Esophagus muscularis mucosa (tissue), 4 donors: ENCODE data around the gene ATP1B2. TPM values are rescaled to one million over a fixed set of nuclear protein-coding genes. Genes with fewer than 3 reads are reported as not detected.

Experiments
- DNase-seq: peaks from one replicate; pipeline ENCODE4 v3.0.0-alpha.2; 2017; ENCODE audit errors: extremely low spot score
- H3K27ac ChIP-seq, 4 donors: fragments of 200-600 bp; sonication (generic); replicated peaks in 1 of 4; 1 replicate in 3 of 4; 2 replicates in 1 of 4; pipeline ENCODE4 v1.5.1; 2016 to 2019; ENCODE audit warnings: mild to moderate bottlenecking in 1 of 4
- H3K27me3 ChIP-seq, 4 donors: fragments of 200-600 bp; sonication (generic); one replicate each; pipeline versions ENCODE4 v1.5.1 to v1.6.0; 2016 to 2019
- H3K36me3 ChIP-seq, 4 donors: fragments of 200-600 bp; sonication (generic); one replicate each; pipeline ENCODE4 v1.5.1; 2016 to 2019
- H3K4me1 ChIP-seq, 4 donors: fragments of 200-600 bp; sonication (generic); one replicate each; pipeline ENCODE4 v1.5.1; 2016 to 2019
- H3K4me3 ChIP-seq, 4 donors: fragments of 200-600 bp; sonication (generic); 1 replicate in 2 of 4; 2 replicates in 2 of 4; pipeline ENCODE4 v1.5.1; 2016 to 2019; ENCODE audit warnings: mild to moderate bottlenecking in 4 of 4, moderate library complexity in 1 of 4
- H3K9me3 ChIP-seq, 4 donors: fragments of 200-600 bp; sonication (generic); 1 replicate in 3 of 4; 2 replicates in 1 of 4; pipeline ENCODE4 v1.5.1; 2016 to 2019
- EP300 ChIP-seq: sonication (generic); formaldehyde crosslinking; IDR thresholded peaks from one replicate; pipeline ENCODE4 v1.6.1; 2017; ENCODE audit warnings: antibody characterized with exemption
- POLR2A ChIP-seq: fragments of 450-650 bp; IDR thresholded peaks from one replicate; pipeline ENCODE4 v1.6.1; 2017; ENCODE audit warnings: antibody characterized with exemption, moderate library complexity, mild to moderate bottlenecking, low read depth
- POLR2AphosphoS5 ChIP-seq, 2 donors: sonication (generic); formaldehyde crosslinking; IDR thresholded peaks; one replicate each; pipeline ENCODE4 v1.6.1; 2017; ENCODE audit warnings: antibody characterized with exemption in 2 of 2
- WGBS: methylation state at CpG from one replicate; pipeline ENCODE4 v1.1.5; 2018; 5-methylcytosine and 5-hydroxymethylcytosine counted together
- intact Hi-C: fragments of 100-400 bp; cut with DNase I; formaldehyde crosslinking; loops from one replicate; pipeline ENCODE4 v1.15.1; 2023
- total RNA-seq, 4 donors: library from RNA; depleted of rRNA; stranded (reverse); fragments of >200 nt; gene quantifications; one replicate each; pipeline versions ENCODE4 v1.1.0 to v1.2.1, GENCODE V29; 2016
- TF ChIP-seq, protein P1 (sequence below), 3 experiments: fragments of 200-600 bp in 2 of 3; fragments of 450-650 bp in 1 of 3; sonication (generic) in 2 of 3; IDR thresholded peaks; one replicate each; pipeline ENCODE4 v1.5.1; 2017 to 2019; ENCODE audit warnings: antibody characterized with exemption in 3 of 3, mild to moderate bottlenecking in 2 of 3, moderate library complexity in 1 of 3

ATP1B2 gene
- total RNA-seq, 4 donors from 2014 or later = 1.6 to 2.9 (median 2.2) TPM

DNA sequence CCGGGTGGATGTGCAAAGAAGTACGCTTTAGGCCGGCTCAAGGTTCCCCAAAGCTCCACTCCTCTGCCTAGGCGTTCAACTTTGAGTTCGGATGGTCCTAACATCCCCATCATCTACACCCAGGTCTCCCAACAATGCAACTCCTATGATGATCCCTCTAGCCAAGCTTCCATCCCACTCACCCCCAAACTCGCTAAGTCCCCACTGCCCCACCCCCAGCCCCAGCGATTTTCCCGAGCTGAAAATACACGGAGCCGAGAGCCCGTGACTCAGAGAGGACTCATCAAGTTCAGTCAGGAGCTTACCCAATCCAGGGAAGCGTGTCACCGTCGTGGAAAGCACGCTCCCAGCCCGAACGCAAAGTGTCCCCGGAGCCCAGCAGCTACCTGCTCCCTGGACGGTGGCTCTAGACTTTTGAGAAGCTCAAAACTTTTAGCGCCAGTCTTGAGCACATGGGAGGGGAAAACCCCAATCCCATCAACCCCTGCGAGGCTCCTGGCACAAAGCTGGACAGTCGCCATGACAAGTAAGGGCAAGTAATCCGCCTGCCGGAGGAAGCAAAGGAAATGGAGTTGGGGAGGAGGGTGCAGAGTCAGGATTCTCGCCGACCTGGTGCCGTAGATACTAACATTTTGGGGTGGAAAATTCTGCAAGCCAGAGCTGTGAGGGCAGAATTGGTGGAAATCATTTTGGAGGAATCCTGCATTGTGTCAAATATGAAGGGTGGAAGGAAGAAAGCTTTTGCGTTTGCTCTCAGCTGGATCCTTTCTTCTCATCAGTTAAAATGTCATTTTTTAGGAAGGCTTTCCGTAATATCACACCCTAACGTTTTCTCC, 36.6 kb downstream of the ATP1B2 start, which contains the start of gene TP53:
Gene TP53, minus strand, starts transcription at position 419 of the 836 bp plus-strand sequence. CDS start 10,896 bp downstream, outside the sequence.
- Histone ChIP-seq H3K27me3 (no peaks in the 10 kb centered on the region), H3K9me3 (no peaks in the 10 kb centered on the region), H3K27ac (peak within 1 kb of the TSS; percentile 90 to 96 (median 92)), H3K36me3 (peaks cover 0 to 15% (median 5%) of the 10 kb centered on the region in 4 donors), H3K4me3 (peak within 1 kb of the TSS; percentile 68 to 87 (median 81)), H3K4me1 (peaks cover 22 to 40% (median 37%) of the 10 kb centered on the region in 4 donors)
- peak; percentile 96 for DNase-seq
- WGBS = 0% methylated on average over 29 of the region's 30 CpGs
- intact Hi-C loops = loop anchor here (2.0 kb wide), 1 partner anchor 54 kb away; no protein-coding TSS in a partner anchor
- TF ChIP-seq, protein P1, sequence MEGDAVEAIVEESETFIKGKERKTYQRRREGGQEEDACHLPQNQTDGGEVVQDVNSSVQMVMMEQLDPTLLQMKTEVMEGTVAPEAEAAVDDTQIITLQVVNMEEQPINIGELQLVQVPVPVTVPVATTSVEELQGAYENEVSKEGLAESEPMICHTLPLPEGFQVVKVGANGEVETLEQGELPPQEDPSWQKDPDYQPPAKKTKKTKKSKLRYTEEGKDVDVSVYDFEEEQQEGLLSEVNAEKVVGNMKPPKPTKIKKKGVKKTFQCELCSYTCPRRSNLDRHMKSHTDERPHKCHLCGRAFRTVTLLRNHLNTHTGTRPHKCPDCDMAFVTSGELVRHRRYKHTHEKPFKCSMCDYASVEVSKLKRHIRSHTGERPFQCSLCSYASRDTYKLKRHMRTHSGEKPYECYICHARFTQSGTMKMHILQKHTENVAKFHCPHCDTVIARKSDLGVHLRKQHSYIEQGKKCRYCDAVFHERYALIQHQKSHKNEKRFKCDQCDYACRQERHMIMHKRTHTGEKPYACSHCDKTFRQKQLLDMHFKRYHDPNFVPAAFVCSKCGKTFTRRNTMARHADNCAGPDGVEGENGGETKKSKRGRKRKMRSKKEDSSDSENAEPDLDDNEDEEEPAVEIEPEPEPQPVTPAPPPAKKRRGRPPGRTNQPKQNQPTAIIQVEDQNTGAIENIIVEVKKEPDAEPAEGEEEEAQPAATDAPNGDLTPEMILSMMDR (IDR thresholded peaks at IDR 0.05) = peak in 1 of 3 experiments; percentile 11
- peak; percentile 48 for TF ChIP-seq POLR2A
- TF ChIP-seq EP300 = no peak
- TF ChIP-seq POLR2AphosphoS5 (IDR thresholded peaks at IDR 0.05) = peak; percentile 88 to 95

DNA sequence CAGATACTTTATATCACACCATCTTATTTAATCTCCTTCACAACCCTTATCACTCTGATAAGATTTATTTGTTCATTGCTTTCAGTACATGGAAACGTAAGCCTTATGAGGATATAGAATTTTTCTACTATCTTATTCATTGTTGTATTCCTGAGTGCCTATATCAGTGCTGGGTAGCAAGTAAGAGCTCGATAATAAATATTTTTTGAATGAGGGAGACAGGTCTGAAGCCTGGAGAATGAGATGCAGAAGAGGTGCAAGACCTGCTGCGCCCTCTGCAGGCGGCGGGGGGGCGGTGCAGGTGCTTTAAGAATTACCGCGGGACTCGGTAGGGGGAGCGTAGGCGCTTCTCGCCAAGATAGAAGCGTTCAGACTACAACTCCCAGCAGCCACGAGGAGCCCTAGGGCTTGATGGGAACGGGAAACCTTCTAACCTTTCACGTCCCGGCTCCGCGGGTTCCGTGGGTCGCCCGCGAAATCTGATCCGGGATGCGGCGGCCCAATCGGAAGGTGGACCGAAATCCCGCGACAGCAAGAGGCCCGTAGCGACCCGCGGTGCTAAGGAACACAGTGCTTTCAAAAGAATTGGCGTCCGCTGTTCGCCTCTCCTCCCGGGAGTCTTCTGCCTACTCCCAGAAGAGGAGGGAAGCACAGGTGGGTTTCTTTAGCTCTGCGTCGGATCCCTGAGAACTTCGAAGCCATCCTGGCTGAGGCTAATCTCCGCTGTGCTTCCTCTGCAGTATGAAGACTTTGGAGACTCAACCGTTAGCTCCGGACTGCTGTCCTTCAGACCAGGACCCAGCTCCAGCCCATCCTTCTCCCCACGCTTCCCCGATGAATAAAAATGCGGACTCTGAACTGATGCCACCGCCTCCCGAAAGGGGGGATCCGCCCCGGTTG, 37.4 kb downstream of the ATP1B2 start, which contains the start of gene WRAP53:
Gene WRAP53, plus strand, starts transcription at position 570 of the 900 bp plus-strand sequence. Its CDS starts 172 bp downstream, at position 742.
- Histone ChIP-seq H3K36me3 (peaks cover 0 to 20% (median 9%) of the 10 kb centered on the region in 4 donors), H3K27ac (peak within 1 kb of the TSS; percentile 90 to 96 (median 92)), H3K27me3 (no peaks in the 10 kb centered on the region), H3K4me1 (peaks cover 22 to 40% (median 37%) of the 10 kb centered on the region in 4 donors), H3K4me3 (peak within 1 kb of the TSS; percentile 68 to 87 (median 81)), H3K9me3 (no peaks in the 10 kb centered on the region)
- WGBS = under 1% methylated on average over 35 of the region's 51 CpGs
- DNase-seq = peak; percentile 99
- TF ChIP-seq EP300 = no peak
- TF ChIP-seq POLR2AphosphoS5 (IDR thresholded peaks at IDR 0.05) = peak; percentile 62 to 96
- TF ChIP-seq, protein P1 (IDR thresholded peaks at IDR 0.05) = peak; percentile 97 to 100 (median 99)
- TF ChIP-seq POLR2A = no peak
- intact Hi-C loops = loop anchor here (2.0 kb wide), 1 partner anchor 55 kb away; no protein-coding TSS in a partner anchor

DNA sequence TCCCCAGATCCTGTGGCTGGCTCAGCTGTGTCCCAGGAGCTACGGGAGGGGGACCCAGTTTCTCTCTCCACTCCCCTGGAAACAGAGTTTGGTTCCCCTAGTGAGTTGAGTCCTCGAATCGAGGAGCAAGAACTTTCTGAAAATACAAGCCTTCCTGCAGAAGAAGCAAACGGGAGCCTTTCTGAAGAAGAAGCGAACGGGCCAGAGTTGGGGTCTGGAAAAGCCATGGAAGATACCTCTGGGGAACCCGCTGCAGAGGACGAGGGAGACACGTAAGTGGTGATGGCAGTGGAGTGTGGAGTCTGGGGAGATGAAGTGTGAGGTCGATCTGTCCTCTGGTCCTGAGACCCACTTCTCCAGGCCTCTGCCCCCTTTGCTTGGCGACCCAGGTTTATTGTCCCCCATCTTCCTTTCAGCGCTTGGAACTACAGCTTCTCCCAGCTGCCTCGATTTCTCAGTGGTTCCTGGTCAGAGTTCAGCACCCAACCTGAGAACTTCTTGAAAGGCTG, 38.1 kb downstream of the ATP1B2 start:
- Histone ChIP-seq H3K4me1 (peaks cover 22 to 36% (median 35%) of the 10 kb centered on the region in 4 donors), H3K4me3 (peak overlapping the region; percentile 68 to 87 (median 81)), H3K9me3 (no peaks in the 10 kb centered on the region), H3K27ac (peak overlapping the region; percentile 80 to 95 (median 90)), H3K27me3 (no peaks in the 10 kb centered on the region), H3K36me3 (peaks cover 0 to 27% (median 10%) of the 10 kb centered on the region in 4 donors)
- intact Hi-C loops = no loop called here
- DNase-seq = no peak
- TF ChIP-seq, protein P1 (IDR thresholded peaks at IDR 0.05) = no peak
- TF ChIP-seq POLR2AphosphoS5 (IDR thresholded peaks at IDR 0.05) (no peak), POLR2A (no peak), EP300 (no peak)
- 16% methylated on average over 12 of the region's 13 CpGs for WGBS

DNA sequence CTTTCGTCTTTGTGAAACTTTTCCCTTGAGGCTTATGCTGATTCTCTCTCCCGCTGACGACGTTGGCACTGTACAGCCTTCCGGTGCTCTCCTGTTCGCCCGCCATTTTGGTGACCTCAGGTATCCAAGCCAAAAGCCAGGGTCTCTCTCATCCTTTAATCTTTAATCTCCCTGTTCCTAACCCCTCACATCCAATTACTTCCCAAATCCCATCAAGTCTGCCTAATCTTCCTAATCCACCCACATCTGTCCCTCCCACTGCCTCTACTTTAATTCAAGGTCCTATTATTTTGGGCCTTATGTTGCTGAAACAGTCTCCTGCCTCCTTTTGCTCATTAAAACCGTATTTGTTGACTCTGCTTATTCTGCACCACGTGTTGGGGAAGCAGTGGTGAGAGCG, 44.9 kb downstream of the ATP1B2 start:
- H3K9me3 ChIP-seq = no peaks in the 10 kb centered on the region
- H3K27me3 ChIP-seq = peaks cover 0 to 3% (median 0%) of the 10 kb centered on the region in 4 donors
- no peak for DNase-seq
- no peak overlapping the region for H3K27ac ChIP-seq
- no peak overlapping the region for H3K4me3 ChIP-seq
- peaks cover 4 to 52% (median 18%) of the 10 kb centered on the region in 4 donors for H3K36me3 ChIP-seq
- H3K4me1 ChIP-seq = no peaks in the 10 kb centered on the region
- 94% methylated on average over 10 of the region's 10 CpGs for WGBS
- intact Hi-C loops = no loop called here
- TF ChIP-seq POLR2AphosphoS5 (IDR thresholded peaks at IDR 0.05) = no peak
- TF ChIP-seq POLR2A = no peak
- TF ChIP-seq, protein P1 (IDR thresholded peaks at IDR 0.05) = no peak
- no peak for TF ChIP-seq EP300
